HG02885 (cell line): ENCODE data around the gene OLFML1.
"Not testable (repeated sequence)": the region's sequence is repeated elsewhere in the genome, so short reads cannot be mapped to it uniquely, and the experiment has no call there.

Experiments used
- ATAC-seq: cut with Tn5 transposase; IDR thresholded peaks from one replicate; pipeline ENCODE4 v1.9.1; 2021; ENCODE audit warnings: mild to moderate bottlenecking; ENCODE audit not compliant: unreplicated experiment, poor library complexity

OLFML1 gene

GRCh38 chr11:7508087-7508486, 22.8 kb downstream of the OLFML1 start:
- no peak for ATAC-seq

DNA sequence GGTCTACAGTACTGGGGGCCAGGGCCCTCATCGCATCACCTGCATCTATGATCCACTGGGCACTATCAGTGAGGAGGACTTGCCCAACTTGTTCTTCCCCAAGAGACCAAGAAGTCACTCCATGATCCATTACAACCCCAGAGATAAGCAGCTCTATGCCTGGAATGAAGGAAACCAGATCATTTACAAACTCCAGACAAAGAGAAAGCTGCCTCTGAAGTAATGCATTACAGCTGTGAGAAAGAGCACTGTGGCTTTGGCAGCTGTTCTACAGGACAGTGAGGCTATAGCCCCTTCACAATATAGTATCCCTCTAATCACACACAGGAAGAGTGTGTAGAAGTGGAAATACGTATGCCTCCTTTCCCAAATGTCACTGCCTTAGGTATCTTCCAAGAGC, 24.7 kb downstream of the OLFML1 start:
- ATAC-seq: no peak

GRCh38 chr11:7511401-7511800, 26.1 kb downstream of the OLFML1 start:
- no peak for ATAC-seq

DNA sequence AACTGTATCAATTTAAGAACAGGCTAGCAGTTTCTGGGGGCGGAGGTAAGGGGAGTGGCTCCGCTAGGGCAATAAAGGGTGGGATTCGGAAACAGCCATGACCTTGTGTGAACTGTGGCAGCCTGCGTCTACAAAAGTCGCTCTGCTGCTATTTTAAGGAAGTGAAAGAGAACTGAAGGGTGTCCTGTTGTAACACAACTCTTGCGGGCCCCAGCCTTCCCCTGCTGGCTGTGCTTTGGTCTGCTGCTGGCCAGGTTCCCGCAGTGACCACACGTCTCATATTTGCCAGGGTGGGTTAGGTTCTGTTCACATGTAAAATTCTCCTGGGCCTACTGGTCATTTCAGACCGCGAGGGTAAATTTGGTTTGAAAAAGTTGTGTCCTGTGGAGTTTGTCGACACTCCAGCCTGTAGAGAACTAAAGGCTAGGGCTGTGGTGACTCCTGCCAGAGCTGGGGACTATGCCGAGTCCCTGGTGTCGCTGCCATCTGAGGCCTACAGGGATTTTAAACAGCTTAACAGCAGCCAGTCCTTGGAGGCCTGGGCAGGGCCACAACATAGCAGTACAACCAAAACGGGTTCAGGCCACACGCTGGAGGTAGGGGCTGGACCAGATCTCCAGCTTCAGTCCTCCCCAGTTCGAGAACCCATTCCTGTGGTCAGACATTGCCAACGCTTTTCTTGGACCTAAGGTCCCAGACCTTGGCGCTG, 27.4 kb downstream of the OLFML1 start:
- peak; percentile 69 for ATAC-seq

- ATAC-seq: peak; percentile 77
These were observed 28.2 kb downstream of the OLFML1 start, which contains the start of gene PPFIBP2 for GRCh38 chr11:7513234-7514098. TSS of gene PPFIBP2 (plus strand) at chr11:7513999. CDS start at chr11:7549476, 35,477 bp downstream.

DNA sequence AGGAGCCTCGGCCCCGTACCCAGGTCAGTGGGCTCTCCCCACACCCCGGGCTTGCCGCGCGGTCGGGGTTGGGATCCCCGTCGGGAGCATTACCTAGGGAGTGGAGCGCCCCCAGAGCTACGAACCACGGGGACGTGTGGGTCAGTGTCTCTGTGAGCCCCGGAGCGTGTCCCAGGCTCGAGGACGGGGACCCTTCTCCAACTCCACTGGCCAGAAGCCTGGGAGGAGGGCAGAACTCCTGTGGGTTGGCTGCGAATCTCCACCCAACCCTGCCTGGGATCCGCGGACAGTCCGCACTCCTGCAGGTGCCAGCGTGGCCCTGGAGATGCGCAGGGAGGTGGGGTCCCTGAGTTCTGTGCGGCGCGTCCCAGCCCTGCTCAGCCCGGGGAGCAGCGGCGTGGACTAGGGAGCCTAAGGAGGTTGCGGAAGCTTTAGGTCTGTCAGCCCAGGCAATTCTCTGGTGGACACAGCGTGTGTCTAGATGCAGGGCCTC, 28.8 kb downstream of the OLFML1 start:
- peak; percentile 8 for ATAC-seq

DNA sequence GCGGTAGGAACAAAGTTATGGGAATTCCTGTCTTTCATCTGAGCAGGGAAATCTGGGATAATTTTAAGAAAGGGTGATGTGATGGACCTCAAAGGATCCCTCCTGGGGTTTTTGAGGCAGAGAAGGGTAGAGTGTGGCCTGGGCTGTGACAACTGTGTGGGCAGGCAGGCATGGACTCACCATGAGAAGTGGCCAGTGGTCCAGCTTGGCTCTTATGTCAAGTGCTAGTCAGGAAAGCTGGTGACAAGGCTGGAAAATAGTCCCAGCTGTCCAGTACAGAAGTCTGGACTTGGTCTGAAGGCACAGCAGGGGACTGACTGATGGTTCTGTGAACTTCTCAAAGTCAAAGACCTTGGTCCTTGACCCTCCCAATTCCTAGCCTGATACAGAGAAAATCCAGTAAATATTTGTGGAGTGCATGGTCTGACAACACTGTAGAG, 30.2 kb downstream of the OLFML1 start:
- ATAC-seq: no peak

GRCh38 chr11:7516475-7516874, 31.2 kb downstream of the OLFML1 start:
- no peak for ATAC-seq

GRCh38 chr11:7517743-7518142, 32.4 kb downstream of the OLFML1 start:
- ATAC-seq: not testable (repeated sequence)

DNA sequence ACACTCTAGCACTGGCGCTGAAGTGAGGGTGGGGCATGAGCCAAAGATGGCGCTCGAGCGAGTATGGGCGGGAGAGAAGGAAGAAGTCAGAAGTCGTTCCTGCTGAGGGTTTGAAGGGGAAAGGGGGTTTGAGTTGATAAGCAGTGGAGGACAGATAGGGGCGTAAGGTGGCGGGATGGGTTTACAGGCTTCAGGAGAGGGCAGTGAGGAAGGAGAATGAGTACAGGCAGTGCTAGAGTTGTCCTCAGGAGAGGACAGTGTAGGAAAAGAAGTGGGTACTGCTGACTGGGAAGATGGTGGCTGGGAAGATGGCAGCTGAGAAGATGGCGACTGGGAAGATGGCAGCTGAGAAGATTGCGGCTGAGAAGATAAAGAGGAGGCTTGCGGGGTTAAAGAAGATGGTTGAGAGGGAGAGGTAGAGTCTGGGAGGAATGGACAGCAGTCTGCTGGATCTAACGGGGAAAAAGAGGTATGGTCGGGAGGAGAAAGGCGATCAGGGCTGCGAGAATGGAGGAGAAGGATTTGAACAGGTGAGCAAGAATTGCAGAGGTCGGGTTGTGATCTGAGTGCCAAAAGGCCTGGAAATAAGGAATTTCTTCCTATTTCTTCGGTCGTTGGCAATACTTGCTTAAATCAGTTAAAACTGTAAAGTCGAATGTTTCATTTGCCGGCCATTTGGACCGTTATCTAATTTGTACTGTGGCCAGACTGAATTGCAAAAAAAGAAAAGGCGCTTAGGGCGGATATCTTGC, 33.7 kb downstream of the OLFML1 start:
- no peak for ATAC-seq

GRCh38 chr11:7520011-7520942, 35.0 kb downstream of the OLFML1 start:
- ATAC-seq: peak; percentile 54

DNA sequence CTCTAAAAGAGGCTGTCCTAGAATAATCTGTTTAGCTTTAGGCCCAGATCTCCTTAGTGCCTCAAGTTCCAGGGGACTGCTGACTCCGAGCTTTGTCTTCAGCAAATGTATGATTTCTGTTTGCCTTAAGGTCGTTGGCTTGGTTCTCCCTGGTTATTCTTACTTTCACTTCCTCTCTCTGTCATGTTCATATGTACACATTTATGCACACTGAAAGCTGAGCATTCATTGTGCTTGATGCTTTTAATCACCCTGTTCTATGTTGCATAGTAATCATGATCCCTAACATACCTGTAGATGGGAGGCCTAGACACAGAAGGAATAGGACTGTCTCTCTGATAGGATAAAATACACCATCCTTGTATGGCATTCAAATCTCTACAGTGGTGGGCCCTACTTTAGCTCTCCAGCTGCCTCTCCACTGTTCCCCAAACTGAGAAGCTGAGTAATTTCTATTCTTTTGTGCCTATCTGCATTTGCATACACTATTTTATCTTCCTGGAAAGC, 35.7 kb downstream of the OLFML1 start:
- ATAC-seq: peak; percentile 78

DNA sequence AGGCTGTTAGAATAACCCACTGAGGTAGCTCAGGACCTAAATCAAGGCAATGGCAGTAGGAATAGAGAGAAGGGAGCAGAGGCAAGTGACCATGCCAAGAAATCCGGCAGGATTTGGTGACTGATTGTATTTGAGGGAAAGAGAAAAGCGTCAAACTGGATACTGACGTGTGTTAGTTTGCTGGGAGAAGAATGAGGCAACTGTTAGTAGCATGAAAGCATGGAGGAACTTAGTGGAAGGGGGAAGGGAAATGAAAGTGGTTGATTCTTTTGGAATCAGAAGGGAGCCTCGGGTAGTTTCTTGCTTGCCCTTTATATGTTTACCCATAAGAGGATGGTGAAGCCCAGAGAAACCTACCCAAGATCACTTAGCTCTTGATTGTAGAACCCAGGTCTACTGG, 36.8 kb downstream of the OLFML1 start:
- ATAC-seq: no peak

GRCh38 chr11:7522546-7522945, 37.2 kb downstream of the OLFML1 start:
- ATAC-seq: no peak

DNA sequence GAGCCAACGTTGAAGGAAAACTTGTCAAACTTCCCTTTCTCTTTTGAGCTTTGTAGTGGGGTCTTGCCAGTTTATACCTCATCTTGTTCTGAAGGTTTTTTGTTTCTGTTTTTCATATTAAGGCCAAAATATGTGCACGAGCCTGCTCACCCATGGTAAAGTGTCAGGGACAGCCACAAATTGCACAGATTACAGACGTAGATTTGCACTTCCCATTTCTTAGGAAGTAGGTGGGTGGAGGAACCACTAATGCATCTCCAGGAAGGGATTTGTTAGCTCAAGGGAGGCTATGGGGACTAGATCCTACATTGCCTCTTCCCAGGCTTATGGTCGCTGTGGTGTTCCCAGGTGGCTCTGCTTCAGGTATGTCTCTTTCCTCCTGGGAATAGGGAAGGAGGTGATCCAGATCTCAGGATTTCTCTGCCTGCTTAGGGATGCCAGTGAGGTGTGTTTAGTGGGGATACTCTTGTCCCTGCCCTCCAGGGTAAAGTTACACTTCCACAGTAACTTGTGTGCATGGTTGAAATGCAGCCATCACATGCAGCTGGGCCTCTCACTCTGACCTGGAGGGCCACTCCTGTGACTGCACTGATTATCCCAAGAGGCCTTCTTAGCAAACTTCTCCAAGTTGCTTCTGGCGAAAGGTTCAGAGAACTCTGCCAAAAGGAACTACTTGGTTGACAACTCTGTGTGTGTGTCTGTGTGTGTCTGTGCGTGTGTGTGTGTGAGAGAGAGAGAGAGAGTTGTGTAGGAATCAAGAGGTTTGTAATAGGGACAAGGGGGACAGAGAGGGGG, 38.3 kb downstream of the OLFML1 start:
- no peak for ATAC-seq

- ATAC-seq: no peak
These were observed 39.3 kb downstream of the OLFML1 start for GRCh38 chr11:7524462-7525235.

DNA sequence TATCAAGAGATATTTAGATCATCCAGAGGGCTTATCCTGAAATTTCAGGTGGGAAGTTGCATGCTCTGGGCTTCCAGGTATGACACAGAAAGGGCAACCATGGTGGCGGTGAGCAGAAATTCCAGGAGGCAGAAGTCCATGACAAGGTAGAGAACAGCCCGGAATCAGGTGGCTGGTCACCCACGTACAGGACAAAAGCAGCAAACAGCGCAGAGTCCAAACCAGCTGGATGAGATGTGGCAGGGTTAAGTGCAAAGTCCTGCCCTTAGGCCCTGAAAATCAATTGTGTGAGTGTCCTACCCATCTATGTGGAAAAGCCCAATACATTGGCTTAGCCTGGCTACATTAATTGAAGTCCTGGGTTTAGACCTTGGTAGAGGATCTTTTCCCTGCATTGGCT, 40.1 kb downstream of the OLFML1 start:
- ATAC-seq: no peak

DNA sequence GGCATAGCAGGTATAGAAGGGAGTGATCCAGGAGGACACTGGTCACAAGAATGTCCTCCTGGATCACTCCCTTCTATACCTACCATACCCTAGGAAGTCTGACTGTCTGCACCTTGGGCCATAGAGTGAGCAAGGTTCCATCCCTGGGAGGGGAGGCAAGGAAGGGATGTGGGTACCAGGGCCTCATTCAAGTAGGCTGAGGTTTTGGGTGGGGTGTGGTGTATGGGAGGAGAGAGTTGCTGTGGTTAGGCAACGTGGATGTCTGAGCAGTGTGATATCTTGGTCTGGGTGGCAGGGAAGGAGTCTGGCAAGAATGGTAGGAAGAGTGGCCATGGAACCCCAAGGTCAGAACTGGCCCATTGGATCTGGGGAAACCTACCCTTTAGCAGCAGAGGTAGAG, 41.7 kb downstream of the OLFML1 start:
- no peak for ATAC-seq
